CD4-positive, alpha-beta T cell treated with Interleukin-6 for 4 hours (primary cell): ENCODE results near the gene RSPRY1.

ENCODE experiments used
- DNase-seq: peaks from one replicate; pipeline ENCODE4 v3.0.0-alpha.2; 2020; ENCODE audit warnings: mixed read lengths

RSPRY1 gene

GRCh38 chr16:57257455-57258070 is 71.4 kb downstream of the RSPRY1 start:
- DNase-seq = no peak

- no peak for DNase-seq
Observed at GRCh38 chr16:57258226-57258909, 72.2 kb downstream of the RSPRY1 start.

GRCh38 chr16:57258910-57259475 is 72.9 kb downstream of the RSPRY1 start:
- no peak for DNase-seq

GRCh38 chr16:57260294-57260929 is 74.3 kb downstream of the RSPRY1 start:
- peak; percentile 79 for DNase-seq

- DNase-seq = no peak
Observed at GRCh38 chr16:57261806-57262205, 75.7 kb downstream of the RSPRY1 start.

- DNase-seq = no peak
Observed at GRCh38 chr16:57262841-57263540, 76.9 kb downstream of the RSPRY1 start.

- no peak for DNase-seq
Observed at GRCh38 chr16:57263541-57264351, 77.6 kb downstream of the RSPRY1 start.

GRCh38 chr16:57264381-57264780 is 78.3 kb downstream of the RSPRY1 start:
- DNase-seq = no peak

GRCh38 chr16:57264950-57265371 is 78.8 kb downstream of the RSPRY1 start:
- peak; percentile 49 for DNase-seq

GRCh38 chr16:57265850-57266530 is 79.9 kb downstream of the RSPRY1 start:
- no peak for DNase-seq

- peak; percentile 78 for DNase-seq
Observed at GRCh38 chr16:57266531-57267260, 80.6 kb downstream of the RSPRY1 start.

- DNase-seq = peak; percentile 17
Observed at GRCh38 chr16:57267343-57267742, 81.2 kb downstream of the RSPRY1 start.

GRCh38 chr16:57268804-57269800 is 83.0 kb downstream of the RSPRY1 start:
- DNase-seq = peak; percentile 24

- DNase-seq = no peak
Observed at GRCh38 chr16:57270221-57271062, 84.3 kb downstream of the RSPRY1 start.

GRCh38 chr16:57271063-57271345 is 84.9 kb downstream of the RSPRY1 start:
- DNase-seq = no peak

- DNase-seq = no peak
Observed at GRCh38 chr16:57271867-57272495, 85.9 kb downstream of the RSPRY1 start.

- no peak for DNase-seq
Observed at GRCh38 chr16:57273359-57273758, 87.2 kb downstream of the RSPRY1 start.

GRCh38 chr16:57273826-57274225 is 87.7 kb downstream of the RSPRY1 start:
- no peak for DNase-seq
